ENCODE data around the gene EIF3K. TPM values are rescaled to one million over a fixed set of nuclear protein-coding genes. Genes with fewer than 3 reads are reported as not detected.

EIF3K gene
- total RNA-seq, 1 experiment from 2014 or later = 2,011 TPM

- Histone ChIP-seq H3K36me3 (ENCODE audit: control insufficient read depth, insufficient read depth, low read length) (peaks cover 19% of the 10 kb centered on the region), H3K9me3 (ENCODE audit: control insufficient read depth, insufficient read depth, low read depth, low read length) (no peaks in the 10 kb centered on the region), H3K27ac (ENCODE audit: low read length) (no peak overlapping the region), H3K4me1 (ENCODE audit: control insufficient read depth, insufficient read depth, low read length) (peaks cover 8% of the 10 kb centered on the region), H3K27me3 (ENCODE audit: control insufficient read depth, insufficient read depth, low read length) (no peaks in the 10 kb centered on the region), H3K4me3 (ENCODE audit: low read depth in 2 of 2, low read length in 2 of 2) (no peak overlapping the region)
- POLR2A ChIA-PET = interaction anchor here (0.6 to 0.9 kb wide), 5 partner anchors 9 to 69 kb away, joined by 3 to 6 read pairs (median 4); partner anchors contain the start of genes ACTN4 and MAP4K1
- ATAC-seq (no peak), DNase-seq (ENCODE audit: low read depth, low spot score) (no peak)
- no peak for TF ChIP-seq SIN3A (IDR thresholded peaks at IDR 0.05; ENCODE audit: borderline replicate concordance, insufficient read depth, low read depth, low read length)
- TF ChIP-seq TCF7L2 (IDR thresholded peaks at IDR 0.05; ENCODE audit: low read depth, low read length) = no peak
- no peak for TF ChIP-seq CTCF (IDR thresholded peaks at IDR 0.05)
- TF ChIP-seq POLR2AphosphoS5 (IDR thresholded peaks at IDR 0.05; ENCODE audit: low read depth, low read length) = no peak
- no peak for TF ChIP-seq REST (IDR thresholded peaks at IDR 0.05; ENCODE audit: insufficient read depth in 1 of 2, low read depth in 2 of 2, low read length in 1 of 2)
- CTCF ChIA-PET = interaction anchor here (0.6 to 1.9 kb wide), 8 partner anchors 9 to 332 kb away, joined by 3 to 16 read pairs (median 4); partner anchors contain the start of genes ACTN4 and FAM98C
- intact Hi-C loops (cut with micrococcal nuclease; ENCODE audit: unreplicated experiment) (loop anchor here (10.0 kb wide), 1 partner anchor 234 kb away; the partner anchor contains the start of gene FAM98C), in situ Hi-C loops (cut with HindIII; ENCODE audit: low pct_unique_long_range_greater_than_20kb, low sequenced_read_pairs) (no loop called here)
- TSS peak; percentile 23 for BruUV-seq (replicated peaks)
These were observed 19.5 kb downstream of the EIF3K start for GRCh38 chr19:38638461-38638860.

GRCh38 chr19:38639679-38640078 lies 20.7 kb downstream of the EIF3K start:
- TSS peak; percentile 11 for BruUV-seq (replicated peaks)
- ATAC-seq (peak; percentile 11; the same call in 1 of the 2 replicates), DNase-seq (ENCODE audit: low read depth, low spot score) (no peak)
- ChIA-PET CTCF (interaction anchor here (0.5 to 1.9 kb wide), 5 partner anchors 83 to 124 kb away, joined by 4 to 16 read pairs (median 5); no protein-coding TSS in a partner anchor), POLR2A (interaction anchor here (0.6 to 1.6 kb wide), 6 partner anchors 10 to 762 kb away, joined by 3 to 13 read pairs (median 4); no protein-coding TSS in a partner anchor)
- H3K27ac ChIP-seq (ENCODE audit: low read length) = no peak overlapping the region
- H3K4me1 ChIP-seq (ENCODE audit: control insufficient read depth, insufficient read depth, low read length) = peaks cover 8% of the 10 kb centered on the region
- intact Hi-C loops (cut with micrococcal nuclease; ENCODE audit: unreplicated experiment) = loop anchor here (10.0 kb wide), 1 partner anchor 235 kb away; the partner anchor contains the start of gene FAM98C
- in situ Hi-C loops (cut with HindIII; ENCODE audit: low pct_unique_long_range_greater_than_20kb, low sequenced_read_pairs) = no loop called here
- TF ChIP-seq CTCF (IDR thresholded peaks at IDR 0.05) = no peak
- TF ChIP-seq REST (IDR thresholded peaks at IDR 0.05; ENCODE audit: insufficient read depth in 1 of 2, low read depth in 2 of 2, low read length in 1 of 2) = no peak
- TF ChIP-seq POLR2AphosphoS5 (IDR thresholded peaks at IDR 0.05; ENCODE audit: low read depth, low read length) = no peak
- no peak for TF ChIP-seq TCF7L2 (IDR thresholded peaks at IDR 0.05; ENCODE audit: low read depth, low read length)
- TF ChIP-seq SIN3A (IDR thresholded peaks at IDR 0.05; ENCODE audit: borderline replicate concordance, insufficient read depth, low read depth, low read length) = no peak
- no peak overlapping the region for H3K4me3 ChIP-seq (ENCODE audit: low read depth in 2 of 2, low read length in 2 of 2)
- H3K27me3 ChIP-seq (ENCODE audit: control insufficient read depth, insufficient read depth, low read length) = no peaks in the 10 kb centered on the region
- no peaks in the 10 kb centered on the region for H3K9me3 ChIP-seq (ENCODE audit: control insufficient read depth, insufficient read depth, low read depth, low read length)
- H3K36me3 ChIP-seq (ENCODE audit: control insufficient read depth, insufficient read depth, low read length) = peaks cover 19% of the 10 kb centered on the region
